Osteocyte (in vitro differentiated cells): ENCODE data around the gene NEK9. TPM values are rescaled to one million over a fixed set of nuclear protein-coding genes. Genes with fewer than 3 reads are reported as not detected.

ENCODE experiments used
- DNase-seq: peaks from one replicate; pipeline ENCODE4 v3.0.0; 2021; ENCODE audit warnings: mixed read lengths; ENCODE audit not compliant: unreplicated experiment; ENCODE audit errors: extremely low spot score
- H3K27ac Mint-ChIP-seq: one replicate; pipeline ENCODE4 v1.8.0; 2021; ENCODE audit warnings: mild to moderate bottlenecking, mixed read lengths; ENCODE audit not compliant: unreplicated experiment
- H3K27me3 Mint-ChIP-seq: one replicate; pipeline ENCODE4 v1.8.0; 2021; ENCODE audit warnings: mixed read lengths; ENCODE audit not compliant: unreplicated experiment
- H3K36me3 Mint-ChIP-seq: one replicate; pipeline ENCODE4 v1.8.0; 2021; ENCODE audit warnings: mixed read lengths; ENCODE audit not compliant: unreplicated experiment
- H3K4me1 Mint-ChIP-seq: one replicate; pipeline ENCODE4 v1.8.0; 2021; ENCODE audit warnings: mixed read lengths; ENCODE audit not compliant: unreplicated experiment
- H3K4me3 Mint-ChIP-seq: one replicate; pipeline ENCODE4 v1.8.0; 2021; ENCODE audit warnings: mild to moderate bottlenecking, moderate library complexity, mixed read lengths; ENCODE audit not compliant: unreplicated experiment
- H3K9me3 Mint-ChIP-seq: one replicate; pipeline ENCODE4 v1.8.0; 2021; ENCODE audit warnings: mixed read lengths; ENCODE audit not compliant: unreplicated experiment
- total RNA-seq: library from RNA; stranded (reverse); gene quantifications from 2 replicates; pipeline ENCODE4 v1.2.1, GENCODE V29; 2021
- TF ChIP-seq, protein P1 (sequence below): fragments of 200-600 bp; sonication (generic); IDR thresholded peaks from 2 replicates; pipeline ENCODE4 v1.5.0; 2021; ENCODE audit warnings: antibody characterized with exemption, mild to moderate bottlenecking, moderate library complexity

NEK9 gene
- total RNA-seq, 1 donor from 2014 or later = 117 TPM

DNA sequence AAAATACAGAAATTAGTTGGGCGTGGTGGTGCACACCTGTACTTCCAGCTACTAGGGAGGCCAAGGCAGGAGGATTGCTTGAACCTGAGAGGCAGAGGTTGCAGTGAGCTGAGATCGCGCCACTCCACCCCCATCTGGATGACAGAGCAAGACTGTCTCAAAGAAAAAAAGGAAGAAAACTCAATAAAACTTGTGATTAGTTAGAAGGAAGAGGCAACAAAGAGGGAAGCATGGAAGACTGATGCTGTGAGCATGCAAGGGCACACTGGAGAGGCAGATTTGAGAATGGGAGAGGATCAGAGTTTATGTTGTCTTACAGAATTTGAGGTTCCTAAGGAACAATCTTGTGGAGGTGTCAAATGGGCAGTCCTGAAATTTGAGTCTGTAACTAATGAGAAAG, 60.2 kb downstream of the NEK9 start:
- Mint-ChIP-seq H3K4me1 (peaks cover 18% of the 10 kb centered on the region), H3K9me3 (no peaks in the 10 kb centered on the region), H3K27ac (no peak overlapping the region), H3K36me3 (no peaks in the 10 kb centered on the region), H3K27me3 (peaks cover 2% of the 10 kb centered on the region), H3K4me3 (no peak overlapping the region)
- DNase-seq = no peak
- TF ChIP-seq, protein P1, sequence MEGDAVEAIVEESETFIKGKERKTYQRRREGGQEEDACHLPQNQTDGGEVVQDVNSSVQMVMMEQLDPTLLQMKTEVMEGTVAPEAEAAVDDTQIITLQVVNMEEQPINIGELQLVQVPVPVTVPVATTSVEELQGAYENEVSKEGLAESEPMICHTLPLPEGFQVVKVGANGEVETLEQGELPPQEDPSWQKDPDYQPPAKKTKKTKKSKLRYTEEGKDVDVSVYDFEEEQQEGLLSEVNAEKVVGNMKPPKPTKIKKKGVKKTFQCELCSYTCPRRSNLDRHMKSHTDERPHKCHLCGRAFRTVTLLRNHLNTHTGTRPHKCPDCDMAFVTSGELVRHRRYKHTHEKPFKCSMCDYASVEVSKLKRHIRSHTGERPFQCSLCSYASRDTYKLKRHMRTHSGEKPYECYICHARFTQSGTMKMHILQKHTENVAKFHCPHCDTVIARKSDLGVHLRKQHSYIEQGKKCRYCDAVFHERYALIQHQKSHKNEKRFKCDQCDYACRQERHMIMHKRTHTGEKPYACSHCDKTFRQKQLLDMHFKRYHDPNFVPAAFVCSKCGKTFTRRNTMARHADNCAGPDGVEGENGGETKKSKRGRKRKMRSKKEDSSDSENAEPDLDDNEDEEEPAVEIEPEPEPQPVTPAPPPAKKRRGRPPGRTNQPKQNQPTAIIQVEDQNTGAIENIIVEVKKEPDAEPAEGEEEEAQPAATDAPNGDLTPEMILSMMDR = no peak

DNA sequence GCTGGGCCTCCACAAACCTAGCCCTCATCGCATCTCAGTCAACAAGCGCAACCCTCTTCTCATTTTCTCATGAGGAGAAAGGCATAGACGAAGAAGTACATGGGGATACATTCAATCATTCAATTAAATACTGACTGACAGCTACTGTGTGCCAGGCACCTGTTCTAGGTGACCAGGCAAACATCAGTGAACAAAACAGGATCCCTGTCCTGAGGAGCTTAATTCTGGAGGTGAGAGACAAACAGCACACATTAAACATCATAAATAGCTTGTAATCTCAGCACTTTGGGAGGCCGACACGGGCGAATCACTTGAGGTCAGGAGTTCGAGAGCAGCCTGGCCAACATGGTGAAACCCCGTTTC, 62.7 kb downstream of the NEK9 start:
- Mint-ChIP-seq H3K27me3 (no peaks in the 10 kb centered on the region), H3K4me1 (peaks cover 22% of the 10 kb centered on the region), H3K9me3 (no peaks in the 10 kb centered on the region), H3K36me3 (no peaks in the 10 kb centered on the region), H3K27ac (peak overlapping the region; percentile 82), H3K4me3 (peak overlapping the region; percentile 99)
- TF ChIP-seq, protein P1 = no peak
- no peak for DNase-seq

DNA sequence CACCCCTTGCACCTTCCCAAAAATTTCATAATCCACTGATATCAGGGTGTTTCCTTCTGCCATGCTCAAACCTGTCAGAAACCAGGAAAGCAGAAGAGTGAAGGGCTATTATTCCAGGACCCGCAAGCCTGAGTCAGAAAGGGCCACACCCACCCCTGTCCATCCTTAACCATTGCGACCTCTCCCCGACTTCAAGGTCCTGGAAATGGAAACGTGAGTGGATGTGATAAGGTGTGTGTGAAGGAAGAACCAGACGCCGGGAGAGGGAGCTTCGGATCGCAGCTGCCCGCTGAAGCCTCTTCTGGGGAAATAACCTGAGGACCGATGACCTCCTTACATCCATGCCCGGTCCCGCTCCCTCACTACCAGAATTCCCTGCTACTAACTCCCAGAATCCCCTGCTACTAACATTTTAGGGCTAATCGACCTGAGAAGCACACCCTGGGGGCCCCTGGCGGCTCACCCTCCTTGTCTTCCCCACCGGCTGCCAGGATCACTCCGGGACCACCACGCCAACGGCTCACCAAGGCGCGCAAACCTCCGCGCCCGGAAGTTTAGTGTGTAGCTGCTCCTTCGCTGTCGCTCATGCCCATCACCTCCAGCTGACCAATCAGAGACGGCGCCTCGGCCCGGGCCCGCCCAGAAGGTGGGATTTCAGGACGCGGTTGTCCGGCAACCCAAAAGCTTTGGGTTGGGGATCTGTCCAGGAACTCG, 63.2 kb downstream of the NEK9 start, which contains the start of gene ACYP1:
TSS of gene ACYP1 (minus strand) at position 534 of the 714 bp plus-strand sequence. CDS start at position 63, 471 bp downstream.
- H3K4me3 Mint-ChIP-seq = peak within 1 kb of the TSS; percentile 99
- H3K9me3 Mint-ChIP-seq = no peaks in the 10 kb centered on the region
- H3K27ac Mint-ChIP-seq = peak within 1 kb of the TSS; percentile 82
- H3K36me3 Mint-ChIP-seq = no peaks in the 10 kb centered on the region
- TF ChIP-seq, protein P1 = no peak
- no peaks in the 10 kb centered on the region for H3K27me3 Mint-ChIP-seq
- peak; percentile 97 for DNase-seq
- peaks cover 25% of the 10 kb centered on the region for H3K4me1 Mint-ChIP-seq

DNA sequence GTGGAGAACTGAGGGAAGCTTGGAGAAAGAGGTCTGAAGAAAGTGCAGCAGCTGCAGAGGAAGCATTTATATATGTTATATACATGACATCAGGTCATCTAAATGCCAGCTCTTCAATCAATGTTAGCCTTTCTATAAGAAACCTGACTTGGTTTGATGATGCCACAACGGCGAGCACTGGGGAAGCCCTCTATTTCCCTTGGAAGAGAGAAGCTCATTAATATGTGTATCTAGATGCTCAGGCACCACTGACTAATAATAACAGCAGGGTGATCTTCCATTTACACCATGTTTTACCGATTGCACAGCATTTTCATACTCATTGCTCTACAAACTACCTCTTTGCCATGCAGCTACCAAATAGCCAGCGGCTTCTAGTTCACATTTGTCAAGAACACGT, 63.8 kb downstream of the NEK9 start:
- no peaks in the 10 kb centered on the region for H3K27me3 Mint-ChIP-seq

DNA sequence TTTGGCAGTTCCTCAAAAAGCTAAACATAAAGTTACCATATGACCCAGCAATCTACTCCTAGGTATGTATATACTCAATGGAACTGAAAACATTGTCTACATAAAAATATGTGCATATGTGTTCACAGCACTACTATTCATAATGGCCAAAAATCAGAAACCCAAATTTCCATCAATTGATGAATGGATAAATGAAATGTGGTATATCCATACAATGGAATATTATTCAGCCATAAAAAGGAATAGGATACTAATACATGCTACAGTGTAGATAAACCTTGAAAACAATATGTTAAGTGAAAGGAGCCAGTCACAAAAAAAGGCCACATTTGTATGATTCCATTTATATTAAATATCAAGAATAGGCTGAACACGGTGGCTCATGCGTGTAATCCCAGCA, 66.4 kb downstream of the NEK9 start:
- Mint-ChIP-seq H3K27me3 (no peaks in the 10 kb centered on the region), H3K4me3 (no peak overlapping the region), H3K36me3 (peaks cover 8% of the 10 kb centered on the region), H3K4me1 (peaks cover 32% of the 10 kb centered on the region), H3K9me3 (no peaks in the 10 kb centered on the region), H3K27ac (no peak overlapping the region)
- DNase-seq = no peak
- TF ChIP-seq, protein P1 = no peak

More for the DNA sequence above, 63.8 kb downstream of the NEK9 start:
- H3K27ac Mint-ChIP-seq = peak overlapping the region; percentile 82
- TF ChIP-seq, protein P1 = no peak
- no peaks in the 10 kb centered on the region for H3K36me3 Mint-ChIP-seq
- peaks cover 29% of the 10 kb centered on the region for H3K4me1 Mint-ChIP-seq
- DNase-seq = no peak
- H3K4me3 Mint-ChIP-seq = peak overlapping the region; percentile 99
- no peaks in the 10 kb centered on the region for H3K9me3 Mint-ChIP-seq
